GM23248 (cell line): ENCODE measurements around the gene C12orf56.

Experiments used
- EZH2 ChIP-seq: fragments of 200-600 bp; sonication (generic); IDR thresholded peaks from 2 replicates; pipeline ENCODE4 v1.6.1; 2018; ENCODE audit warnings: antibody characterized with exemption, mild to moderate bottlenecking; ENCODE audit not compliant: insufficient read depth, poor library complexity, severe bottlenecking
- EZH2phosphoT487 ChIP-seq: fragments of 200-600 bp; sonication (generic); IDR thresholded peaks from 2 replicates; pipeline ENCODE4 v1.6.1; 2018; ENCODE audit warnings: antibody characterized with exemption, moderate library complexity, mild to moderate bottlenecking, low read depth; ENCODE audit not compliant: insufficient read depth

DNA sequence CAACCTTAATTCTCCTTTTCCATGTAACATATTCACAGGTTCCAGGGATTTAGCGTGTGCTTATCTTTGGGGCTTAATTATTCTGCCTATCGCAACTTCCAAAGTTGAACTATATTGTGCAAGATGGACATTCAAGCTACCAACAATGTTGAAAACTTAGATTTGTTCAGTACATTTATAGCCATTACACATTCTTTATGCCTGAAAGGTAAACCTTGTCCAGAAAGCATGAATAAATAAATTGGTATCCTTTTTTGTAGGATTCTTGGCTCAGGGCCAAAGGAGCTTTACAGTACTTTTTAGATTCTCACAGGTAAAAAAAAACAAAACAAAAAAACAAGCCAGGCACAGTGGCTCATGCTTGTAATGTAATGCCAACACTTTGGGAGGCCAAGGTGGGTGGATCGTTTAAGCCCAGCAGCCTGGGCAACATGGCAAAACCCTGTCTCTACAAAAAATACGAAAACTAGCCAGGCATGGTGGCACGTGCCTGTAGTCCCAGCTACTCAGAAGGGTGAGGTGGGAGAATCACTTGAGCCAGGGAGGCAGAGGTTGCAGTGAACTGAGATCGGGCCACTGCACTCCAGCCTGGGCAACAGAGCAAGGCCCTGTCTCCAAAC lies 3.3 kb downstream of the C12orf56 start:
- no peak for TF ChIP-seq EZH2
- no peak for TF ChIP-seq EZH2phosphoT487
